IPS-20b (cell line): ENCODE results near the gene TRIP10.

Experiments used
- H3K27ac ChIP-seq: one replicate; pipeline ENCODE4 v1.5.1; 2013; ENCODE audit warnings: low read length
- H3K27me3 ChIP-seq: 2 replicates; pipeline ENCODE4 v1.6.1; 2013; ENCODE audit warnings: mild to moderate bottlenecking, low read length, inconsistent platforms; ENCODE audit not compliant: insufficient read depth
- H3K36me3 ChIP-seq: 2 replicates; pipeline ENCODE4 v1.6.1; 2013; ENCODE audit warnings: low read depth, mild to moderate bottlenecking, inconsistent platforms, low read length, moderate library complexity; ENCODE audit not compliant: insufficient read depth
- H3K4me1 ChIP-seq: 2 replicates; pipeline ENCODE4 v1.6.1; 2013; ENCODE audit warnings: mild to moderate bottlenecking, control low read depth, inconsistent platforms, low read length, moderate library complexity; ENCODE audit not compliant: insufficient read depth
- H3K4me3 ChIP-seq: 2 replicates; pipeline ENCODE4 v1.5.1; 2013; ENCODE audit warnings: mild to moderate bottlenecking, low read length, inconsistent platforms
- H3K9ac ChIP-seq: 2 replicates; pipeline ENCODE4 v1.6.1; 2013; ENCODE audit warnings: low read depth, mild to moderate bottlenecking, inconsistent platforms, low read length, moderate library complexity
- H3K9me3 ChIP-seq: 2 replicates; pipeline ENCODE4 v1.6.1; 2013; ENCODE audit warnings: mild to moderate bottlenecking, low read depth, low read length, inconsistent platforms; ENCODE audit not compliant: insufficient read depth

Gene TRIP10

GRCh38 chr19:6776999-6777398 is 37.5 kb downstream of the TRIP10 start:
- H3K9me3 ChIP-seq = no peaks in the 10 kb centered on the region
- no peak overlapping the region for H3K4me3 ChIP-seq
- H3K9ac ChIP-seq = no peak overlapping the region
- H3K27ac ChIP-seq = no peak overlapping the region
- H3K4me1 ChIP-seq = no peaks in the 10 kb centered on the region
- no peaks in the 10 kb centered on the region for H3K36me3 ChIP-seq
- no peaks in the 10 kb centered on the region for H3K27me3 ChIP-seq

- Histone ChIP-seq H3K4me1 (no peaks in the 10 kb centered on the region), H3K4me3 (no peak overlapping the region), H3K9ac (no peak overlapping the region), H3K36me3 (no peaks in the 10 kb centered on the region), H3K27ac (no peak overlapping the region), H3K27me3 (no peaks in the 10 kb centered on the region), H3K9me3 (no peaks in the 10 kb centered on the region)
Observed at GRCh38 chr19:6777434-6777833, 38.0 kb downstream of the TRIP10 start.

GRCh38 chr19:6778386-6778785 is 38.9 kb downstream of the TRIP10 start:
- H3K9me3 ChIP-seq = no peaks in the 10 kb centered on the region
- no peaks in the 10 kb centered on the region for H3K36me3 ChIP-seq
- H3K27ac ChIP-seq = no peak overlapping the region
- H3K4me3 ChIP-seq = no peak overlapping the region
- H3K4me1 ChIP-seq = no peaks in the 10 kb centered on the region
- H3K9ac ChIP-seq = no peak overlapping the region
- no peaks in the 10 kb centered on the region for H3K27me3 ChIP-seq

- H3K4me3 ChIP-seq = no peak overlapping the region
- no peaks in the 10 kb centered on the region for H3K9me3 ChIP-seq
- H3K9ac ChIP-seq = no peak overlapping the region
- no peak overlapping the region for H3K27ac ChIP-seq
- H3K4me1 ChIP-seq = no peaks in the 10 kb centered on the region
- H3K36me3 ChIP-seq = no peaks in the 10 kb centered on the region
- H3K27me3 ChIP-seq = no peaks in the 10 kb centered on the region
Observed at GRCh38 chr19:6779206-6779605, 39.7 kb downstream of the TRIP10 start.

GRCh38 chr19:6787393-6787792 is 47.9 kb downstream of the TRIP10 start:
- Histone ChIP-seq H3K9ac (no peak overlapping the region), H3K27me3 (no peaks in the 10 kb centered on the region), H3K36me3 (no peaks in the 10 kb centered on the region), H3K27ac (no peak overlapping the region), H3K4me3 (no peak overlapping the region), H3K9me3 (peaks cover 23% of the 10 kb centered on the region), H3K4me1 (no peaks in the 10 kb centered on the region)

GRCh38 chr19:6788896-6789295 is 49.4 kb downstream of the TRIP10 start:
- no peaks in the 10 kb centered on the region for H3K27me3 ChIP-seq
- peaks cover 36% of the 10 kb centered on the region for H3K9me3 ChIP-seq
- no peaks in the 10 kb centered on the region for H3K4me1 ChIP-seq
- no peak overlapping the region for H3K9ac ChIP-seq
- H3K36me3 ChIP-seq = no peaks in the 10 kb centered on the region
- no peak overlapping the region for H3K4me3 ChIP-seq
- no peak overlapping the region for H3K27ac ChIP-seq

GRCh38 chr19:6790194-6791128 is 51.0 kb downstream of the TRIP10 start:
- Histone ChIP-seq H3K27ac (no peak overlapping the region), H3K36me3 (no peaks in the 10 kb centered on the region), H3K4me3 (no peak overlapping the region), H3K4me1 (no peaks in the 10 kb centered on the region), H3K9me3 (peaks cover 48% of the 10 kb centered on the region), H3K27me3 (no peaks in the 10 kb centered on the region), H3K9ac (no peak overlapping the region)

- H3K27me3 ChIP-seq = no peaks in the 10 kb centered on the region
- H3K36me3 ChIP-seq = no peaks in the 10 kb centered on the region
- peaks cover 48% of the 10 kb centered on the region for H3K9me3 ChIP-seq
- H3K27ac ChIP-seq = no peak overlapping the region
- H3K9ac ChIP-seq = no peak overlapping the region
- no peak overlapping the region for H3K4me3 ChIP-seq
- H3K4me1 ChIP-seq = no peaks in the 10 kb centered on the region
Observed at GRCh38 chr19:6791237-6791636, 51.8 kb downstream of the TRIP10 start.

GRCh38 chr19:6793411-6793810 is 53.9 kb downstream of the TRIP10 start:
- Histone ChIP-seq H3K27ac (no peak overlapping the region), H3K4me3 (no peak overlapping the region), H3K9ac (no peak overlapping the region), H3K4me1 (no peaks in the 10 kb centered on the region), H3K27me3 (no peaks in the 10 kb centered on the region), H3K9me3 (peaks cover 48% of the 10 kb centered on the region), H3K36me3 (no peaks in the 10 kb centered on the region)

GRCh38 chr19:6793973-6794372 is 54.5 kb downstream of the TRIP10 start:
- H3K9ac ChIP-seq = no peak overlapping the region
- peaks cover 48% of the 10 kb centered on the region for H3K9me3 ChIP-seq
- H3K36me3 ChIP-seq = no peaks in the 10 kb centered on the region
- no peak overlapping the region for H3K27ac ChIP-seq
- H3K4me3 ChIP-seq = no peak overlapping the region
- H3K27me3 ChIP-seq = no peaks in the 10 kb centered on the region
- no peaks in the 10 kb centered on the region for H3K4me1 ChIP-seq

- no peaks in the 10 kb centered on the region for H3K27me3 ChIP-seq
- no peaks in the 10 kb centered on the region for H3K36me3 ChIP-seq
- H3K9me3 ChIP-seq = peaks cover 48% of the 10 kb centered on the region
- H3K4me3 ChIP-seq = no peak overlapping the region
- no peak overlapping the region for H3K27ac ChIP-seq
- no peaks in the 10 kb centered on the region for H3K4me1 ChIP-seq
- no peak overlapping the region for H3K9ac ChIP-seq
Observed at GRCh38 chr19:6794686-6795431, 55.4 kb downstream of the TRIP10 start.

- H3K27me3 ChIP-seq = no peaks in the 10 kb centered on the region
- no peak overlapping the region for H3K4me3 ChIP-seq
- H3K36me3 ChIP-seq = no peaks in the 10 kb centered on the region
- H3K27ac ChIP-seq = no peak overlapping the region
- peaks cover 36% of the 10 kb centered on the region for H3K9me3 ChIP-seq
- H3K9ac ChIP-seq = no peak overlapping the region
- peaks cover 4% of the 10 kb centered on the region; the same call in 1 of the 2 replicates for H3K4me1 ChIP-seq
Observed at GRCh38 chr19:6796278-6796677, 56.8 kb downstream of the TRIP10 start.
